Heart left ventricle (tissue), 16 donors: Measurements from ENCODE around the gene ABHD16A. TPM values are rescaled to one million over a fixed set of nuclear protein-coding genes. Genes with fewer than 3 reads are reported as not detected.

Source experiments
- ATAC-seq, 4 donors: fragments of 200-7000 bp; cut with Tn5 transposase; one replicate each; pipeline ENCODE4 v1.9.1; 2020 to 2022; ENCODE audit warnings: moderate library complexity in 4 of 4, mild to moderate bottlenecking in 3 of 4, moderate number of reproducible peaks in 1 of 4
- DNase-seq, 5 donors: peaks; one replicate each; pipeline ENCODE4 v3.0.0-alpha.2; 2020
- H3K27ac ChIP-seq, 12 donors: fragments of 200-600 bp; sonication (generic) in 4 of 12; one replicate each; pipeline versions ENCODE4 v1.5.0 to v1.8.0; 2016 to 2022; ENCODE audit warnings: mild to moderate bottlenecking in 2 of 12
- H3K27me3 ChIP-seq, 9 donors: fragments of 200-600 bp; sonication (generic) in 2 of 9; one replicate each; pipeline versions ENCODE4 v1.5.1 to v1.8.0; 2016 to 2022; ENCODE audit warnings: mild to moderate bottlenecking in 3 of 9
- H3K36me3 ChIP-seq, 9 donors: fragments of 200-600 bp; sonication (generic) in 2 of 9; one replicate each; pipeline versions ENCODE4 v1.5.0 to v1.8.0; 2018 to 2022; ENCODE audit warnings: mild to moderate bottlenecking in 2 of 9
- H3K4me1 ChIP-seq, 12 donors: fragments of 200-600 bp; sonication (generic) in 4 of 12; one replicate each; pipeline versions ENCODE4 v1.5.0 to v1.8.0; 2016 to 2022; ENCODE audit warnings: mild to moderate bottlenecking in 3 of 12
- H3K4me3 ChIP-seq, 12 donors: fragments of 200-600 bp; sonication (generic) in 4 of 12; one replicate each; pipeline versions ENCODE4 v1.5.0 to v1.8.0; 2017 to 2022; ENCODE audit warnings: mild to moderate bottlenecking in 9 of 12, moderate library complexity in 4 of 12
- H3K9me3 ChIP-seq, 12 donors: fragments of 200-600 bp; sonication (generic) in 4 of 12; one replicate each; pipeline versions ENCODE4 v1.5.0 to v1.8.0; 2016 to 2022; ENCODE audit warnings: mild to moderate bottlenecking in 1 of 12
- POLR2A ChIP-seq, 2 donors: fragments of 450-650 bp; IDR thresholded peaks; one replicate each; pipeline ENCODE4 v1.6.1; 2017; ENCODE audit warnings: antibody characterized with exemption in 2 of 2, mild to moderate bottlenecking in 2 of 2, moderate library complexity in 2 of 2
- WGBS, 4 donors: extraction: QIAGEN DNeasy Blood & Tissue Kit in 2 of 4; methylation state at CpG; one replicate each; pipeline versions ENCODE4 v1.1.5 to v1.1.7; 2013 to 2018; 5-methylcytosine and 5-hydroxymethylcytosine counted together
- intact Hi-C, 10 donors: fragments of 100-400 bp; cut with DNase I; formaldehyde crosslinking; loops; one replicate each; pipeline versions ENCODE4 v1.11.1 to v1.14.2; 2022
- polyA plus RNA-seq, 2 donors: library from polyadenylated mRNA; stranded (reverse); fragments of 200-250 nt; gene quantifications; one replicate each; pipeline ENCODE4 v1.2.3, GENCODE V29; 2013
- total RNA-seq, 9 donors: library from RNA; depleted of rRNA in 2 of 9; stranded (reverse); fragments of >200 nt in 2 of 9; fragmentation: NEBNext Ultra II Directional in 3 of 9; extraction: Animal tissue kit (Norgen Biotek cat#: 25700) in 3 of 9; gene quantifications; one replicate each; pipeline versions ENCODE4 v1.1.0 to v1.2.4, GENCODE V29; 2016 to 2023
- TF ChIP-seq, protein P1 (sequence below), 12 donors: fragments of 200-600 bp; sonication (generic) in 4 of 12; IDR thresholded peaks; one replicate each; pipeline versions ENCODE4 v1.5.0 to v1.8.0; 2018 to 2022; ENCODE audit warnings: antibody characterized with exemption in 12 of 12, mild to moderate bottlenecking in 5 of 12
- donor health status: ischemic (EF 13 %, LVEDD 7.1; RV severe dilation, severe dysfunction).
- donor health status: healthy with polysubstance abuse.
- donor health status: DM: no; HTN: yes; CAD: no.
- donor health status: DM: no; HTN: no; CAD: no.
- donor health status: ischemic (EF 25% LVEDD 6.9; RV normal size, moderate dysfunction).
- donor health status: ischemic (EF 25% LVEDD 5.7; RV mildly dilated, moderate dysfunction).
- donor health status: healthy.
- donor health status: DM: yes; HTN: yes; CAD: no.
- donor health status: ischemic (EF 35%, LVEDD 5.7; RV mildly dilated, moderate dysfunction).
- donor health status: nonischemic (EF 11% LVEDD 7.7; RV severe dilation, severe dysfunction).
- donor health status: DM: yes; HTN: yes; CAD: no.
- donor health status: PGD.
- donor health status: ischemic (EF 29% LVEDD 5.4; RV normal size, mild dysfunction).
- donor health status: nonischemic (EF 23%, LVEDD 6.1; RV moderate dilation, normal function).

ABHD16A gene
- total and polyA plus RNA-seq, 11 donors, result 16.5 to 54.7 (median 27.4) TPM

DNA sequence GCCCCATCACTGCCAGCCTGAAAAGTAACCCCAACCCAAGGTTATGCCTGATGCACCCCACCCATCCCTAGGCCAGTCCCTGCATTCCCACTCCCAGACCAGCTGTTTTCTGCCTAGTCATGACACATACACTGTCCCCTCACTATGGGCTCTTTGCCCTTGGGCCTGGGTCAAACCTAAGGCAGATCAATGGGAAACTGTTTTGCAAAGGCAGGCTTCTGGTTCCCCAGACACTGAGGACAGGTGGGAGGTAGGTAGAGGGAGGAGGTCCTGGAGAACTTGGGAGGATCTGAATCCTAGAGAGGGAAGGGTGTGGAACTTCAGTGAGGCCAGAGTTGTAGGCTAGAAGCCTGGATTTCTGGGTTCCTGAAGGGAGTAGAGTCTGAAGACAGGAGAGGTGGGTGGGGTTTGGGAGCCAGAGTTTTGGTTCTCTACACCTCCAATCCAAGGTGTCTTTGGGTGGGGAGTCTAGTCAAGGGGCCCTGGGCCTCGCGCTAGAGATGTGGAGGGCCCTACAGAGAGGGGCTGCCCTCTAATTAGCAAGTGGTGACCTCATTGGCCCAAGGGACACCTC, 31.2 kb upstream of the ABHD16A start:
- Histone ChIP-seq H3K36me3 (peaks cover 3 to 44% (median 37%) of the 10 kb centered on the region in 9 donors), H3K4me3 (peak overlapping the region; percentile 40 to 91 (median 78)), H3K9me3 (no peaks in the 10 kb centered on the region), H3K27ac (peak overlapping the region; percentile 66 to 99 (median 92)), H3K27me3 (no peaks in the 10 kb centered on the region), H3K4me1 (peaks cover 5 to 75% (median 44%) of the 10 kb centered on the region in 12 donors)
- no peak for TF ChIP-seq POLR2A (IDR thresholded peaks at IDR 0.05)
- TF ChIP-seq, protein P1, sequence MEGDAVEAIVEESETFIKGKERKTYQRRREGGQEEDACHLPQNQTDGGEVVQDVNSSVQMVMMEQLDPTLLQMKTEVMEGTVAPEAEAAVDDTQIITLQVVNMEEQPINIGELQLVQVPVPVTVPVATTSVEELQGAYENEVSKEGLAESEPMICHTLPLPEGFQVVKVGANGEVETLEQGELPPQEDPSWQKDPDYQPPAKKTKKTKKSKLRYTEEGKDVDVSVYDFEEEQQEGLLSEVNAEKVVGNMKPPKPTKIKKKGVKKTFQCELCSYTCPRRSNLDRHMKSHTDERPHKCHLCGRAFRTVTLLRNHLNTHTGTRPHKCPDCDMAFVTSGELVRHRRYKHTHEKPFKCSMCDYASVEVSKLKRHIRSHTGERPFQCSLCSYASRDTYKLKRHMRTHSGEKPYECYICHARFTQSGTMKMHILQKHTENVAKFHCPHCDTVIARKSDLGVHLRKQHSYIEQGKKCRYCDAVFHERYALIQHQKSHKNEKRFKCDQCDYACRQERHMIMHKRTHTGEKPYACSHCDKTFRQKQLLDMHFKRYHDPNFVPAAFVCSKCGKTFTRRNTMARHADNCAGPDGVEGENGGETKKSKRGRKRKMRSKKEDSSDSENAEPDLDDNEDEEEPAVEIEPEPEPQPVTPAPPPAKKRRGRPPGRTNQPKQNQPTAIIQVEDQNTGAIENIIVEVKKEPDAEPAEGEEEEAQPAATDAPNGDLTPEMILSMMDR (IDR thresholded peaks at IDR 0.05), result no peak
- intact Hi-C loops, result loop anchor here in 5 of 10 donors (5.0 to 10.0 kb wide), 6 partner anchors 33 to 100 kb away; partner anchors contain the start of gene VARS1 (in 1 of the 5)
- DNase-seq (no peak), ATAC-seq (no peak)
- 30 to 50% (median 43%) methylated on average over 2 of the region's 2 CpGs for WGBS, 4 donors

DNA sequence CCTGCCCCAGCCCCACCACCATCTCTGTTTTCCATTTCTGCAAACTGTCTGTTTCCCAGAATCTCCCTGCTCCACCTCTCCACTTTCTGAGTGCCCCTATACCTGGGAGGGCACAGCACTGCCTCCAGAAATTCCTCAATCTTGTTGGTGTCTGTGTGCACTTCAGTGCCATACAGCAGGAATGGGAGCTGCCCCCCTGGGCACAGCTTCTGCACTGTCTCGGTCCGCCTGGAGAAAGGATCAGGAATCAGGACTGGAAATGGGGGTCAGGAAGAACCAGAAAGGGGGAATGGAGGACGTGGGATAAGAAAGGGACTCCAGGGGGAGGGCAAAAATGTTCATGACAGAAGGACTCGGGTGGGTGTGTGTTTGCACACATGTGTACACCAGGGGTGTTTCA, 30.6 kb upstream of the ABHD16A start:
- Histone ChIP-seq H3K27me3 (no peaks in the 10 kb centered on the region), H3K9me3 (no peaks in the 10 kb centered on the region), H3K4me3 (peak overlapping the region in 5 of 12 donors; percentile 65 to 91 (median 89)), H3K27ac (peak overlapping the region in 11 of 12 donors; percentile 14 to 99 (median 92)), H3K36me3 (peaks cover 3 to 44% (median 37%) of the 10 kb centered on the region in 9 donors), H3K4me1 (peaks cover 5 to 76% (median 42%) of the 10 kb centered on the region in 12 donors)
- no peak for DNase-seq
- 76 to 83% (median 79%) methylated on average over 4 of the region's 4 CpGs for WGBS, 4 donors
- TF ChIP-seq, protein P1 (IDR thresholded peaks at IDR 0.05), result no peak
- TF ChIP-seq POLR2A (IDR thresholded peaks at IDR 0.05), result no peak
- intact Hi-C loops, result loop anchor here in 5 of 10 donors (5.0 to 10.0 kb wide), 6 partner anchors 34 to 101 kb away; partner anchors contain the start of gene VARS1 (in 1 of the 5)
- ATAC-seq, result no peak

DNA sequence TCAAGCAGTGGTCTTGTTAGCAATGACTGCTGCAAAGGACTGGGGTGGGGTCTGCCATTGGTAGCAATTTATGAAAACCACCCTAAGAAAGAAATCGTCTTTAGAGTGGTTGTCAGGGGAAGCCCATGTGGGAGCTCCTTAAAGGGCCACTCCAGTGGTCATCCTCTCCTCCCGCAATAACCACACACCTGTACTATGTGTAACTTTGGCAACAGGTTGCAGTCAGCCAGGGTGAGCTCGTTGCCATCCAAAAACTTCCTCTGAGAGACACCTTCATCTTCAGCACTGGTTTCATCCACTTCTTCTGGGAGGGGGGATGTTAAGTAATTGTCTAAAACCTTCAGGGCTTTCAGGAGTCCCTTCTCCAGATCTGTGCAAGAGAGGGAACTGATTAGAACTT, 28.9 kb upstream of the ABHD16A start:
- Histone ChIP-seq H3K4me1 (peaks cover 5 to 76% (median 39%) of the 10 kb centered on the region in 12 donors), H3K27me3 (no peaks in the 10 kb centered on the region), H3K4me3 (peak overlapping the region in 2 of 12 donors; percentile 4 to 9), H3K9me3 (no peaks in the 10 kb centered on the region), H3K36me3 (peaks cover 3 to 60% (median 49%) of the 10 kb centered on the region in 9 donors), H3K27ac (peak overlapping the region in 6 of 12 donors; percentile 16 to 99 (median 67))
- WGBS, 4 donors, result 56 to 72% (median 64%) methylated on average over 3 of the region's 3 CpGs
- no peak for TF ChIP-seq POLR2A (IDR thresholded peaks at IDR 0.05)
- TF ChIP-seq, protein P1 (IDR thresholded peaks at IDR 0.05), result no peak
- no peak for DNase-seq
- intact Hi-C loops, result loop anchor here in 5 of 10 donors (5.0 to 10.0 kb wide), 6 partner anchors 35 to 103 kb away; partner anchors contain the start of gene VARS1 (in 1 of the 5)
- no peak for ATAC-seq

DNA sequence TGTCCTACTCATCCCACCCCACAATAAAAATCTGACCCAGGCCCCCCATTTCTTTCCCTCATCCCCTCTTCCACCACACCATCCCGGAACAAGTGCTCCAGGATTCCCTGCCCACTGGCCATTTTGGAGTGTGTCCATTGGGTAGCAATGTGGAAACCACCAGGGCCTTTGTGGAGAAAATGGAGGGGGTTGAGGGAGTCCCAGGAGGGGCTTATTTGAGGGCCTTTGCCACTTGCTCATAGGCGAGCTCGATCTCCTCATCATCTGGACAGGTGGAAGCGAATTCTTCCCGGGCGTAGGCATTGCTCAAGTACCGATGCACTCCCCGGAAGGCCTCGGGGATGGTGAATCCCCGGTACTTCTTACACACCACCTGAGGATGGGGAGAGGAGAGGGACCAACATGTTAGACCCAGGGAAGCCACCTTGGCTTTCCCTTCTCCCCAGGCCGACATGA, 27.5 kb upstream of the ABHD16A start:
- H3K36me3 ChIP-seq, result peaks cover 3 to 74% (median 61%) of the 10 kb centered on the region in 9 donors
- H3K27ac ChIP-seq, result peak overlapping the region in 11 of 12 donors; percentile 90 to 99 (median 97)
- WGBS, 4 donors, result 89 to 96% (median 92%) methylated on average over 11 of the region's 11 CpGs
- no peaks in the 10 kb centered on the region for H3K9me3 ChIP-seq
- no peaks in the 10 kb centered on the region for H3K27me3 ChIP-seq
- ATAC-seq (no peak), DNase-seq (no peak)
- no peak for TF ChIP-seq POLR2A (IDR thresholded peaks at IDR 0.05)
- TF ChIP-seq, protein P1 (IDR thresholded peaks at IDR 0.05), result no peak
- intact Hi-C loops, result loop anchor here in 6 of 10 donors (2.0 to 10.0 kb wide), 7 partner anchors 37 to 104 kb away; partner anchors contain the start of genes HSPA1B (in 1 of the 6) and VARS1 (in 1 of the 6)
- H3K4me1 ChIP-seq, result peaks cover 5 to 85% (median 36%) of the 10 kb centered on the region in 12 donors
- H3K4me3 ChIP-seq, result peak overlapping the region in 10 of 12 donors; percentile 66 to 95 (median 78)
